ENCODE measurements around the gene DHX8. TPM values are rescaled to one million over a fixed set of nuclear protein-coding genes. Genes with fewer than 3 reads are reported as not detected.

DHX8 gene
- total RNA-seq, 1 experiment from 2014 or later, result 34.5 TPM

DNA sequence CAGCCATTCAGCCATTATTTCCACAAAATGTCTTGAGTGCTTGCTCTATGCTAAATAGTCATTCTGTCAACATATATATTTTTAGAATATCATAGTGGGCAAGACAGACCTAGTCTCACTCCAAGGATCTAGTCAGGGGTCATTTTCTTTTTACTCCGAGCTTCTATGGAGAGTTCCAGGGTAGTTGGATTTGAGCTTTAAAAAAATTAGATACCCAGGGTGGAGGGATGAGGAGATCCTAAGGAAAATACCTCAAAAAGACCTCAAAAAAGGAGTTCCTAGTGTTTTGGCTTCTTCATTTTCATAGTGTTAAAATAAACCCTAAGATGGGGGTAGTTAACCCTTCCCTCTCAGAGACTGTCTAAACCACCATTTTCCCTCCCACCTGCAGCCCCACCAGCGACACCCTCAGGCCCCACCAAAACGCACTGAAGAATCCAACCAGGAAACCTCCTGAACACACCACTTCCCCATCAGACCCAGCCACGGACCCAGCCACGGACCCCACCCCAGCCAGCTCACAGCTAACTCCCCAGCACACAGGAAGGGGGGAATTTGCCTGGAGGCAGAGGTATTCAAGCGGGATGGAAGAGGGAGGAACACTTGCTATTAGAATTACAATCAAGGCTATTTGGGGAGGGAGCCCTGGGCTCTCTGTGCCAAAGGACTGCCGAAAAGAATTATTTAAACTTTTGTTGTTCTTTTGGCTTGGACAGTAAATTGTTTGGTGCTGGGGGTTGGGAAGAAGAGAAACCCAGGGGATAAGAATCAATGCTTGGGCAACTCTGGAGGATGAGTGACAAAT is 60.2 kb downstream of the DHX8 start:
- BruUV-seq (replicated peaks), result no TSS peak
- Histone ChIP-seq H3K9ac (ENCODE audit: low read length) (peak overlapping the region; percentile 91), H3K27me3 (ENCODE audit: low read length) (no peaks in the 10 kb centered on the region), H3K4me1 (ENCODE audit: insufficient read depth, low read length) (peaks cover 33% of the 10 kb centered on the region), H2AFZ (ENCODE audit: low read length) (peak overlapping the region; percentile 5; the same call in 1 of the 2 replicates), H4K20me1 (ENCODE audit: low read length) (no peaks in the 10 kb centered on the region), H3K36me3 (ENCODE audit: low read depth, low read length) (no peaks in the 10 kb centered on the region), H3K9me2 (replicated peaks; ENCODE audit: low read length) (no peaks in the 10 kb centered on the region), H3K4me2 (ENCODE audit: low read length) (peak overlapping the region; percentile 90), H3K79me2 (ENCODE audit: low read length) (peaks cover 56% of the 10 kb centered on the region), H3K27ac (ENCODE audit: low read length) (peak overlapping the region; percentile 94), H3F3A (ENCODE audit: low read length, unreplicated experiment) (no peaks in the 10 kb centered on the region), H3K4me3 (ENCODE audit: low read length) (peak overlapping the region; percentile 75), H3K9me3 (ENCODE audit: low read length) (no peaks in the 10 kb centered on the region)
- ATAC-seq (no peak), DNase-seq (peak; percentile 54)
- ChIA-PET CTCF (interaction anchor here (1.0 kb wide), 1 partner anchor 19 kb away, joined by 3 read pairs; no protein-coding TSS in a partner anchor), POLR2A (ENCODE audit: unreplicated experiment) (interaction anchor here (0.5 to 0.6 kb wide), 2 partner anchors 12 to 29 kb away, joined by 3 read pairs; no protein-coding TSS in a partner anchor)
- TF ChIP-seq EZH2phosphoT487 (IDR thresholded peaks at IDR 0.05; ENCODE audit: borderline replicate concordance, low read length) (no peak), EZH2 (IDR thresholded peaks at IDR 0.05; ENCODE audit: low read length, unreplicated experiment) (no peak)
- TF ChIP-seq, protein P1, sequence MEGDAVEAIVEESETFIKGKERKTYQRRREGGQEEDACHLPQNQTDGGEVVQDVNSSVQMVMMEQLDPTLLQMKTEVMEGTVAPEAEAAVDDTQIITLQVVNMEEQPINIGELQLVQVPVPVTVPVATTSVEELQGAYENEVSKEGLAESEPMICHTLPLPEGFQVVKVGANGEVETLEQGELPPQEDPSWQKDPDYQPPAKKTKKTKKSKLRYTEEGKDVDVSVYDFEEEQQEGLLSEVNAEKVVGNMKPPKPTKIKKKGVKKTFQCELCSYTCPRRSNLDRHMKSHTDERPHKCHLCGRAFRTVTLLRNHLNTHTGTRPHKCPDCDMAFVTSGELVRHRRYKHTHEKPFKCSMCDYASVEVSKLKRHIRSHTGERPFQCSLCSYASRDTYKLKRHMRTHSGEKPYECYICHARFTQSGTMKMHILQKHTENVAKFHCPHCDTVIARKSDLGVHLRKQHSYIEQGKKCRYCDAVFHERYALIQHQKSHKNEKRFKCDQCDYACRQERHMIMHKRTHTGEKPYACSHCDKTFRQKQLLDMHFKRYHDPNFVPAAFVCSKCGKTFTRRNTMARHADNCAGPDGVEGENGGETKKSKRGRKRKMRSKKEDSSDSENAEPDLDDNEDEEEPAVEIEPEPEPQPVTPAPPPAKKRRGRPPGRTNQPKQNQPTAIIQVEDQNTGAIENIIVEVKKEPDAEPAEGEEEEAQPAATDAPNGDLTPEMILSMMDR (conservative IDR thresholded peaks at IDR 0.05; ENCODE audit: low read depth, low read length), result peak; percentile 42
- intact Hi-C loops (cut with micrococcal nuclease), result no loop called here

DNA sequence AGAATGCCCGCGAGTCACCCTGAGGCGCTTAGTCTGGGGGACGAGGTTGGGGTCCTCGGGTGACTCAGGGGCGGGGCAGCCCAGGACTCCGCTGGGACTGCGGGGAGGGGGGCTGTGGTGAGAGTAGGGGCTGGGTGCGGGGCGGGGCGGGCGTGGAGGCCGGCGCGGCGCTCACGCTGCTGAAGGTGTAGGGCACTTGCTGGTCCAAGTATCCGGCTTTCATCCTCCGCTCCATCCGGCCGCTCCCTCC is 61.5 kb downstream of the DHX8 start:
- Histone ChIP-seq H3K27me3 (ENCODE audit: low read length) (no peaks in the 10 kb centered on the region), H3K9me2 (replicated peaks; ENCODE audit: low read length) (no peaks in the 10 kb centered on the region), H2AFZ (ENCODE audit: low read length) (peak overlapping the region; percentile 86), H3K27ac (ENCODE audit: low read length) (peak overlapping the region; percentile 94), H3K4me2 (ENCODE audit: low read length) (peak overlapping the region; percentile 90), H3K36me3 (ENCODE audit: low read depth, low read length) (no peaks in the 10 kb centered on the region), H4K20me1 (ENCODE audit: low read length) (no peaks in the 10 kb centered on the region), H3K79me2 (ENCODE audit: low read length) (peaks cover 45% of the 10 kb centered on the region), H3K9ac (ENCODE audit: low read length) (peak overlapping the region; percentile 91), H3K9me3 (ENCODE audit: low read length) (no peaks in the 10 kb centered on the region), H3K4me3 (ENCODE audit: low read length) (peak overlapping the region; percentile 75), H3F3A (ENCODE audit: low read length, unreplicated experiment) (no peaks in the 10 kb centered on the region), H3K4me1 (ENCODE audit: insufficient read depth, low read length) (peaks cover 33% of the 10 kb centered on the region)
- CTCF ChIA-PET, result interaction anchor here (0.6 to 1.0 kb wide), 3 partner anchors 24 to 151 kb away, joined by 3 to 10 read pairs (median 4); no protein-coding TSS in a partner anchor
- no peak for TF ChIP-seq EZH2phosphoT487 (IDR thresholded peaks at IDR 0.05; ENCODE audit: borderline replicate concordance, low read length)
- TF ChIP-seq, protein P1 (conservative IDR thresholded peaks at IDR 0.05; ENCODE audit: low read depth, low read length), result no peak
- no peak for DNase-seq
- POLR2A ChIA-PET (ENCODE audit: unreplicated experiment), result interaction anchor here (0.6 kb wide), 2 partner anchors 157 to 578 kb away, joined by 6 to 11 read pairs; partner anchors contain the start of gene HDAC5
- intact Hi-C loops (cut with micrococcal nuclease), result no loop called here
- no peak; the same call in 1 of the 2 replicates for ATAC-seq
- no TSS peak for BruUV-seq (replicated peaks)
